Psoas muscle (tissue), 8 donors: ENCODE results near the gene TYW3. TPM values are rescaled to one million over a fixed set of nuclear protein-coding genes. Genes with fewer than 3 reads are reported as not detected.

Source experiments
- ATAC-seq, 4 donors: fragments of 200-7000 bp; cut with Tn5 transposase; one replicate each; pipeline ENCODE4 v1.9.1; 2020; ENCODE audit warnings: moderate library complexity in 3 of 4, mild to moderate bottlenecking in 2 of 4
- DNase-seq, 2 donors: peaks; one replicate each; pipeline ENCODE4 v3.0.0-alpha.2; 2020
- H3K27ac ChIP-seq: fragments of 200-600 bp; one replicate; pipeline ENCODE4 v1.8.0; 2022
- H3K27me3 ChIP-seq, 3 donors: fragments of 200-600 bp in 1 of 3; one replicate each; pipeline versions ENCODE4 v1.6.1 to v1.8.0; 2013 to 2022; ENCODE audit warnings: low read length in 2 of 3, mild to moderate bottlenecking in 2 of 3, moderate library complexity in 1 of 3; ENCODE audit not compliant: insufficient read depth in 3 of 3
- H3K36me3 ChIP-seq, 2 donors: fragments of 200-600 bp in 1 of 2; one replicate each; pipeline versions ENCODE4 v1.6.1 to v1.8.0; 2013 to 2022; ENCODE audit warnings: low read depth in 1 of 2, mild to moderate bottlenecking in 1 of 2, moderate library complexity in 1 of 2; ENCODE audit not compliant: insufficient read depth in 1 of 2
- H3K4me1 ChIP-seq: fragments of 200-600 bp; one replicate; pipeline ENCODE4 v1.8.0; 2022
- H3K4me3 ChIP-seq: fragments of 200-600 bp; one replicate; pipeline ENCODE4 v1.8.0; 2022; ENCODE audit warnings: mild to moderate bottlenecking
- H3K9me3 ChIP-seq: fragments of 200-600 bp; one replicate; pipeline ENCODE4 v1.8.0; 2022
- CTCF ChIP-seq: fragments of 200-600 bp; IDR thresholded peaks from one replicate; pipeline ENCODE4 v1.8.0; 2022; ENCODE audit warnings: antibody characterized with exemption
- WGBS, 3 donors: extraction: QIAGEN DNeasy Blood & Tissue Kit; methylation state at CpG; one replicate each; pipeline versions ENCODE4 v1.1.6 to v1.1.7; 2013; 5-methylcytosine and 5-hydroxymethylcytosine counted together
- intact Hi-C, 2 donors: fragments of 100-400 bp; cut with DNase I; formaldehyde crosslinking; loops; one replicate each; pipeline versions ENCODE4 v1.11.0 to v1.14.2; 2022
- long read RNA-seq, 2 donors: library from polyadenylated mRNA; unstranded; transcript quantifications; one replicate each; pipeline ENCODE4 v2.0.0, GENCODE V29; 2021
- polyA plus RNA-seq, 3 donors: library from polyadenylated mRNA; stranded (reverse); fragments of 200-250 nt; gene quantifications; one replicate each; pipeline ENCODE4 v1.2.3, GENCODE V29; 2013
- total RNA-seq, 4 donors: library from RNA; stranded (reverse); fragmentation: NEBNext Ultra II Directional in 2 of 4; extraction: Animal tissue kit (Norgen Biotek cat#: 25700) in 2 of 4; gene quantifications; one replicate each; pipeline versions ENCODE4 v1.2.1 to v1.2.4, GENCODE V29; 2021 to 2023
- donor health status: healthy with polysubstance abuse.
- donor health status: DM: no; HTN: no; CAD: no; lungs with moderate emphysema.
- donor health status: Bipolar disorder and iron deficiency.
- donor health status: healthy.
- donor health status: DM: yes; HTN: yes; CAD: no.
- donor health status: DM: no; HTN: no; CAD: no.
- donor health status: DM: no; HTN: no; CAD: no.
- donor health status: DM: yes; HTN: yes; CAD: no.

The TYW3 gene
- total RNA-seq (10 to 100 TPM in 2 of 4 donors, 1 to 10 TPM in 2; 7.8 to 16.9 (median 12.3) TPM), polyA plus RNA-seq (10 to 100 TPM in 1 of 3 donors, 1 to 10 TPM in 2; 7.1 to 21.5 (median 9.8) TPM)
- long read RNA-seq, donor 1, partial matches to known transcripts, result 0 of 4 reads
- long read RNA-seq, donor 1, other reads (novel, unspliced or antisense), result 0 of 4 reads
- long read RNA-seq, donor 2, transcript TYW3-201 (6 exons, 3,430 nt), result major isoform, 9 of 11 reads
- long read RNA-seq, donor 2, partial matches to known transcripts, result 0 of 11 reads
- long read RNA-seq, donor 2, other reads (novel, unspliced or antisense), result 2 of 11 reads

GRCh38 chr1:74732960-74733603 lies at the start of gene TYW3, which contains the start of gene CRYZ:
TSS of gene TYW3 (plus strand) at chr1:74733152. CDS start at chr1:74733245, 93 bp downstream.
TSS of gene CRYZ (minus strand) at chr1:74733050. CDS start at chr1:74724821, 8,229 bp downstream.
- WGBS, 3 donors, result 1 to 3% (median 2%) methylated on average over 30 of the region's 30 CpGs
- peak within 1 kb of the TSS; percentile 87 for H3K4me3 ChIP-seq
- no peaks in the 10 kb centered on the region for H3K27me3 ChIP-seq
- peaks cover 3 to 16% of the 10 kb centered on the region in 2 donors for H3K36me3 ChIP-seq
- H3K9me3 ChIP-seq, result no peaks in the 10 kb centered on the region
- DNase-seq (peak; percentile 90 to 94), ATAC-seq (peak; percentile 92 to 98 (median 97))
- intact Hi-C loops, result no loop called here
- H3K4me1 ChIP-seq, result peaks cover 27% of the 10 kb centered on the region
- TF ChIP-seq CTCF, result no peak
- peak within 1 kb of the TSS; percentile 90 for H3K27ac ChIP-seq

- H3K27ac ChIP-seq, result no peak overlapping the region
- DNase-seq (no peak), ATAC-seq (no peak)
- TF ChIP-seq CTCF, result no peak
- no peak overlapping the region for H3K4me3 ChIP-seq
- no peaks in the 10 kb centered on the region for H3K27me3 ChIP-seq
- intact Hi-C loops, result no loop called here
- no peaks in the 10 kb centered on the region for H3K9me3 ChIP-seq
- H3K36me3 ChIP-seq, result no peaks in the 10 kb centered on the region
- H3K4me1 ChIP-seq, result no peaks in the 10 kb centered on the region
Observed at GRCh38 chr1:74683656-74684055, 49.3 kb upstream of the TYW3 start.

- 95 to 97% (median 96%) methylated on average over 2 of the region's 2 CpGs for WGBS, 3 donors
- no peaks in the 10 kb centered on the region for H3K36me3 ChIP-seq
- H3K27ac ChIP-seq, result no peak overlapping the region
- no peaks in the 10 kb centered on the region for H3K9me3 ChIP-seq
- DNase-seq (no peak), ATAC-seq (no peak)
- TF ChIP-seq CTCF, result no peak
- H3K4me1 ChIP-seq, result no peaks in the 10 kb centered on the region
- H3K4me3 ChIP-seq, result no peak overlapping the region
- H3K27me3 ChIP-seq, result no peaks in the 10 kb centered on the region
- intact Hi-C loops, result no loop called here
Observed at GRCh38 chr1:74684301-74684700, 48.7 kb upstream of the TYW3 start.

GRCh38 chr1:74686928-74687327 lies 46.0 kb upstream of the TYW3 start:
- ATAC-seq, result no peak
- WGBS, 3 donors, result 67 to 73% (median 71%) methylated on average over 4 of the region's 4 CpGs
- Histone ChIP-seq H3K27me3 (no peaks in the 10 kb centered on the region), H3K4me3 (no peak overlapping the region), H3K36me3 (no peaks in the 10 kb centered on the region), H3K4me1 (no peaks in the 10 kb centered on the region), H3K27ac (no peak overlapping the region), H3K9me3 (no peaks in the 10 kb centered on the region)
- intact Hi-C loops, result no loop called here
- DNase-seq, result no peak
- TF ChIP-seq CTCF, result no peak
